Measurements from ENCODE around the gene INPP5F.

Gene INPP5F

GRCh38 chr10:119871881-119872609, 146.2 kb downstream of the INPP5F start:
- DNase-seq, result no peak

- DNase-seq, result no peak
Measured at GRCh38 chr10:119872610-119872859, 146.7 kb downstream of the INPP5F start, which contains the start of gene MCMBP. Gene MCMBP (minus strand): TSS chr10:119872843. CDS start chr10:119872584, 259 bp downstream.

GRCh38 chr10:119872860-119873681, 147.2 kb downstream of the INPP5F start:
- peak; percentile 67 for DNase-seq

- no peak for DNase-seq
Measured at GRCh38 chr10:119878524-119878923, 152.7 kb downstream of the INPP5F start.

All from NCI-H446 treated with DMSO at 0.1 percent for 48 hours (cell line).